SU-DHL-6 (cell line): ENCODE results near the gene PRM1.

Experiments
- H2AFZ ChIP-seq: fragments of 200-600 bp; sonication (generic); 2 replicates; pipeline ENCODE4 v1.6.1; 2014; ENCODE audit warnings: low read depth, mild to moderate bottlenecking, moderate library complexity, mixed read lengths, antibody characterized with exemption, low read length; ENCODE audit not compliant: severe bottlenecking
- H3F3A ChIP-seq: fragments of 200-600 bp; shearing (Covaris generic); 2 replicates; pipeline ENCODE4 v1.6.0; 2016; ENCODE audit warnings: antibody characterized with exemption, mild to moderate bottlenecking; ENCODE audit not compliant: insufficient read depth
- H3K27ac ChIP-seq: fragments of 200-600 bp; sonication (generic); 2 replicates; pipeline ENCODE4 v1.5.1; 2016; ENCODE audit warnings: low read depth, mild to moderate bottlenecking, low read length, moderate library complexity, mixed read lengths
- H3K27me3 ChIP-seq: fragments of 200-600 bp; sonication (generic), shearing (Covaris generic); 2 replicates; pipeline ENCODE4 v1.6.0; 2014; ENCODE audit warnings: mild to moderate bottlenecking, low read length
- H3K36me3 ChIP-seq: fragments of 200-600 bp; sonication (generic); 2 replicates; pipeline ENCODE4 v1.6.1; 2014; ENCODE audit warnings: mild to moderate bottlenecking, low read length, mixed read lengths
- H3K4me2 ChIP-seq: fragments of 300-600, 200-600 bp; shearing (Covaris generic), sonication (generic); 2 replicates; pipeline ENCODE4 v1.6.0; 2014; ENCODE audit warnings: low read length, low read depth, mild to moderate bottlenecking; ENCODE audit not compliant: poor library complexity, severe bottlenecking
- H3K4me3 ChIP-seq: fragments of 200-600 bp; sonication (generic); 2 replicates; pipeline ENCODE4 v1.5.1; 2014; ENCODE audit warnings: antibody characterized with exemption, low read length, mild to moderate bottlenecking, mixed read lengths; ENCODE audit not compliant: insufficient read depth, poor library complexity, severe bottlenecking
- H3K79me2 ChIP-seq: fragments of 200-600 bp; sonication (generic); 2 replicates; pipeline ENCODE4 v1.6.1; 2014; ENCODE audit warnings: mild to moderate bottlenecking, low read length, moderate library complexity; ENCODE audit not compliant: insufficient read depth
- H3K9ac ChIP-seq: fragments of 200-600 bp; sonication (generic); 2 replicates; pipeline ENCODE4 v1.7.0; 2014; ENCODE audit warnings: mild to moderate bottlenecking, low read length
- H3K9me2 ChIP-seq: fragments of 200-600 bp; sonication (generic); replicated peaks from 2 replicates; pipeline ENCODE4 v1.6.1; 2014; ENCODE audit warnings: low read length; ENCODE audit not compliant: insufficient read depth
- H3K9me3 ChIP-seq: fragments of 200-600 bp; sonication (generic); 2 replicates; pipeline ENCODE4 v1.6.1; 2014; ENCODE audit warnings: low read length, mixed read lengths; ENCODE audit not compliant: insufficient read depth
- H4K20me1 ChIP-seq: fragments of 200-600 bp; sonication (generic); 2 replicates; pipeline ENCODE4 v1.6.1; 2014; ENCODE audit warnings: low read depth, mild to moderate bottlenecking, antibody characterized with exemption, low read length, moderate library complexity, mixed read lengths
- EZH2phosphoT487 ChIP-seq: fragments of 200-600 bp; sonication (generic), shearing (Covaris generic); conservative IDR thresholded peaks from 2 replicates; pipeline ENCODE4 v1.6.1; 2018; ENCODE audit warnings: mild to moderate bottlenecking, antibody characterized with exemption, low read length, moderate library complexity, mixed read lengths
- TF ChIP-seq, protein P1 (sequence below): fragments of 200-600 bp; sonication (generic); IDR thresholded peaks from one replicate; pipeline ENCODE4 v1.5.1; 2017; ENCODE audit warnings: antibody characterized with exemption, mild to moderate bottlenecking, low read length, moderate library complexity; ENCODE audit not compliant: insufficient read depth, poor library complexity, severe bottlenecking

Gene PRM1

GRCh38 chr16:11276896-11277593 is 4.1 kb downstream of the PRM1 start:
- Histone ChIP-seq H3F3A (no peaks in the 10 kb centered on the region), H2AFZ (no peak overlapping the region), H3K27me3 (no peaks in the 10 kb centered on the region), H3K36me3 (no peaks in the 10 kb centered on the region), H3K79me2 (no peaks in the 10 kb centered on the region), H3K9ac (no peak overlapping the region), H3K27ac (no peak overlapping the region), H3K9me2 (no peaks in the 10 kb centered on the region), H4K20me1 (no peaks in the 10 kb centered on the region), H3K4me2 (no peak overlapping the region), H3K4me3 (no peak overlapping the region), H3K9me3 (no peaks in the 10 kb centered on the region)
- TF ChIP-seq EZH2phosphoT487: no peak
- TF ChIP-seq, protein P1, sequence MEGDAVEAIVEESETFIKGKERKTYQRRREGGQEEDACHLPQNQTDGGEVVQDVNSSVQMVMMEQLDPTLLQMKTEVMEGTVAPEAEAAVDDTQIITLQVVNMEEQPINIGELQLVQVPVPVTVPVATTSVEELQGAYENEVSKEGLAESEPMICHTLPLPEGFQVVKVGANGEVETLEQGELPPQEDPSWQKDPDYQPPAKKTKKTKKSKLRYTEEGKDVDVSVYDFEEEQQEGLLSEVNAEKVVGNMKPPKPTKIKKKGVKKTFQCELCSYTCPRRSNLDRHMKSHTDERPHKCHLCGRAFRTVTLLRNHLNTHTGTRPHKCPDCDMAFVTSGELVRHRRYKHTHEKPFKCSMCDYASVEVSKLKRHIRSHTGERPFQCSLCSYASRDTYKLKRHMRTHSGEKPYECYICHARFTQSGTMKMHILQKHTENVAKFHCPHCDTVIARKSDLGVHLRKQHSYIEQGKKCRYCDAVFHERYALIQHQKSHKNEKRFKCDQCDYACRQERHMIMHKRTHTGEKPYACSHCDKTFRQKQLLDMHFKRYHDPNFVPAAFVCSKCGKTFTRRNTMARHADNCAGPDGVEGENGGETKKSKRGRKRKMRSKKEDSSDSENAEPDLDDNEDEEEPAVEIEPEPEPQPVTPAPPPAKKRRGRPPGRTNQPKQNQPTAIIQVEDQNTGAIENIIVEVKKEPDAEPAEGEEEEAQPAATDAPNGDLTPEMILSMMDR: no peak

DNA sequence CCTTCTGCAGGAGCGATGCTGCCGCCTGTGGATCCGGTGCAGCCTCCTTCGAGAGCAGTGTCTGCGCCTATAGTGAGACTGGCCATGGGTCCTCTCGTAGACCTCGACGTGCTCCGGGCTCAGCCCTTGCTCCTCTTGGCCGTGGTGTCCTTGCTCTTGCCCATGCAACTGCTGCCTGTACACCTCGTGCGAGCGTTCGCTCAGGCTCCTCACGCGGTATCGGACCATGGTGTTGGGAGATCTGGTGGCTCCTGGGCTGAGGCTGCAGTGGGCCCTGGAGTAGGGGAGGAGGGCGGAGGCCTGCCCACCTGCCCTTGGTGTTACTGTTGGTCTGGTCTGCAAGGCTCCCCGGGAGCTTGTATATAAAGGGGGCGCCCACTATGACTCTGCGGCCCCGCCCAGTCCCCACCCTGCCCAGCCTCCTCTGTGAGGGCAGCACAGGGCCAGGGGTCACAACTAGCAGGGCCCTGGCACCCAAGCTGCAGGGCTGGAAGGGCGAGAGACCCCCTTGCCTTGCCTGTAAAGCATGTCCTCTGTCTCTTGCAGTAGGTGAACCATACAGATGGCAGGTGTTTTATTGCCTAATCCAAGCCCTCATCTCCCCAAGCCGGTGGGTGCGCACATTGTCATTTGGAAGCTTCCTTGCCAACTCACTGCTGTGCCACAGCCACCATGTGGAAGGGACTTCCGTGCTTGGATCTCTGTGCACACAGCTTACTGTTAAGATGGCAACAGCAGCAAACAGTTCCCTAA is 4.8 kb downstream of the PRM1 start, which contains the start of gene PRM2:
Gene PRM2, minus strand, starts transcription at position 338 of the 753 bp plus-strand sequence. Its CDS starts 110 bp downstream, at position 228.
- H3K36me3 ChIP-seq: no peaks in the 10 kb centered on the region
- H3K9me3 ChIP-seq: no peaks in the 10 kb centered on the region
- no peak within 1 kb of the TSS for H3K9ac ChIP-seq
- no peak within 1 kb of the TSS for H2AFZ ChIP-seq
- H3K9me2 ChIP-seq: no peaks in the 10 kb centered on the region
- no peak within 1 kb of the TSS for H3K27ac ChIP-seq
- no peak within 1 kb of the TSS for H3K4me2 ChIP-seq
- no peak within 1 kb of the TSS for H3K4me3 ChIP-seq
- no peaks in the 10 kb centered on the region for H3K27me3 ChIP-seq
- H3F3A ChIP-seq: no peaks in the 10 kb centered on the region
- H4K20me1 ChIP-seq: no peaks in the 10 kb centered on the region
- H3K79me2 ChIP-seq: no peaks in the 10 kb centered on the region
- TF ChIP-seq, protein P1: no peak
- no peak for TF ChIP-seq EZH2phosphoT487

GRCh38 chr16:11274964-11275363 is 6.2 kb downstream of the PRM1 start:
- no peak overlapping the region for H3K27ac ChIP-seq
- no peaks in the 10 kb centered on the region for H3K9me3 ChIP-seq
- no peaks in the 10 kb centered on the region for H3K79me2 ChIP-seq
- TF ChIP-seq EZH2phosphoT487: no peak
- TF ChIP-seq, protein P1: no peak
- H2AFZ ChIP-seq: no peak overlapping the region
- no peaks in the 10 kb centered on the region for H3F3A ChIP-seq
- no peak overlapping the region for H3K4me3 ChIP-seq
- H3K27me3 ChIP-seq: no peaks in the 10 kb centered on the region
- no peak overlapping the region for H3K9ac ChIP-seq
- no peak overlapping the region for H3K4me2 ChIP-seq
- H4K20me1 ChIP-seq: no peaks in the 10 kb centered on the region
- no peaks in the 10 kb centered on the region for H3K9me2 ChIP-seq
- no peaks in the 10 kb centered on the region for H3K36me3 ChIP-seq
